GM13977 (cell line): ENCODE measurements around the gene TTC12.

ENCODE experiments used
- DNase-seq: peaks from one replicate; pipeline ENCODE4 v3.0.0; 2012; ENCODE audit warnings: low spot score
- in situ Hi-C: fragments of 300-500 bp; cut with MboI; formaldehyde crosslinking; loops from one replicate; pipeline ENCODE4 v1.12.0; 2022; ENCODE audit warnings: low sequenced_read_pairs, low pct_unique_long_range_greater_than_20kb, mixed read lengths, inconsistent platforms; ENCODE audit not compliant: unreplicated experiment
- TF ChIP-seq, protein P1 (sequence below): IDR thresholded peaks from 2 replicates; pipeline ENCODE4 v1.5.1; 2012; ENCODE audit warnings: mild to moderate bottlenecking, control low read depth; ENCODE audit not compliant: insufficient read depth; ENCODE audit errors: extremely low read depth, missing control alignments

TTC12 gene

GRCh38 chr11:113398669-113399430 is 84.5 kb downstream of the TTC12 start:
- TF ChIP-seq, protein P1, sequence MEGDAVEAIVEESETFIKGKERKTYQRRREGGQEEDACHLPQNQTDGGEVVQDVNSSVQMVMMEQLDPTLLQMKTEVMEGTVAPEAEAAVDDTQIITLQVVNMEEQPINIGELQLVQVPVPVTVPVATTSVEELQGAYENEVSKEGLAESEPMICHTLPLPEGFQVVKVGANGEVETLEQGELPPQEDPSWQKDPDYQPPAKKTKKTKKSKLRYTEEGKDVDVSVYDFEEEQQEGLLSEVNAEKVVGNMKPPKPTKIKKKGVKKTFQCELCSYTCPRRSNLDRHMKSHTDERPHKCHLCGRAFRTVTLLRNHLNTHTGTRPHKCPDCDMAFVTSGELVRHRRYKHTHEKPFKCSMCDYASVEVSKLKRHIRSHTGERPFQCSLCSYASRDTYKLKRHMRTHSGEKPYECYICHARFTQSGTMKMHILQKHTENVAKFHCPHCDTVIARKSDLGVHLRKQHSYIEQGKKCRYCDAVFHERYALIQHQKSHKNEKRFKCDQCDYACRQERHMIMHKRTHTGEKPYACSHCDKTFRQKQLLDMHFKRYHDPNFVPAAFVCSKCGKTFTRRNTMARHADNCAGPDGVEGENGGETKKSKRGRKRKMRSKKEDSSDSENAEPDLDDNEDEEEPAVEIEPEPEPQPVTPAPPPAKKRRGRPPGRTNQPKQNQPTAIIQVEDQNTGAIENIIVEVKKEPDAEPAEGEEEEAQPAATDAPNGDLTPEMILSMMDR, result no peak
- in situ Hi-C loops, result no loop called here
- DNase-seq, result no peak

DNA sequence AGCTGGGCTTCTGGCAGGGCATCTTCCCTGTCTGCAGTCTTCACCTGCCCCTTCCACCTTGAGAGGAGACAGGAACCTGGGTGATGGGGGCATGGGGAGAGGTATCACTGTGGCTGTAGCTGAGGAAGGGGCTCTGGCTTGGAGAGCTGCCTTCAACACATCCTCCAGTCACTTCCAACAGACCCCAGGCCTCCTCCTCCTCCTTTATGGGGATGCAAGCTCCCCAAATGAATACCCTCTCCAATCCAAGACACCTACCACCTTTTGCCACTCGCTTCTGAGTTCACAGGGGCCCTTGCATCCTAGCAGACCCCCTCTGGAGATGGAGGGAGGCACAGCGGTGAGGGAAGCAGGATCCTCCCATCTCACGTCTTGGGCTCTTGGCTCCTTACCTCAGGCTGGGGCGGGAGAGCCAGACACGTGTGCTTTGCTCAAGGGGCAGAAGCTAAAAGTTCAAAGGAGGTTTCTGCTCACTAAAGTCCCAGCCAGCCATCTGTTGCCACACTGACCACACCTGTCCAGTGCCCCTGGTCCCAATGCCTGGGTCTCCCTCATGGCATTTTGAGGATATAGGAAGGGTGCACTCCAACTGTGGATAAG is 86.3 kb downstream of the TTC12 start:
- DNase-seq, result no peak
- TF ChIP-seq, protein P1, result no peak
- in situ Hi-C loops, result no loop called here

DNA sequence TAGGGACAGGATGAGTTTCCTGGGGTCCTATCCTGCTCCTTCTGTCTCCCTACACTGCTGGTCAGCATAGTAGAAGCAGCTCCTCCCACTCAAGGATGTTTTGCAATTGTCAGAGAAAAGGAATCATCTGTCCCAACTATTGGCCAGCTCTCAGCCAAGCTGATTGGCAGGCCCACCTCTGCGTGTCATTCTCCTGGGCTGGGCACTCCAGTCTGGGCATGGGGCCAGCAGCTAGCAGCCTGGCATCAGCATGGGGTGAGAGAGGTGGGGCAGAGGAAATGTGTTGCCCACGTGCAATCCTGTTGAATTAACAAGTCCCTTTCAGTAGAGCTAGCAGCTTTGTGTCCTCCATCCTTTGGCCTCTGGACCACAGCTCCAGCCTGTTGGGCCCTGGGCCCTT is 87.3 kb downstream of the TTC12 start:
- in situ Hi-C loops, result no loop called here
- TF ChIP-seq, protein P1, result no peak
- no peak for DNase-seq

GRCh38 chr11:113404859-113405430 is 90.6 kb downstream of the TTC12 start:
- TF ChIP-seq, protein P1, result no peak
- in situ Hi-C loops, result no loop called here
- DNase-seq, result no peak

DNA sequence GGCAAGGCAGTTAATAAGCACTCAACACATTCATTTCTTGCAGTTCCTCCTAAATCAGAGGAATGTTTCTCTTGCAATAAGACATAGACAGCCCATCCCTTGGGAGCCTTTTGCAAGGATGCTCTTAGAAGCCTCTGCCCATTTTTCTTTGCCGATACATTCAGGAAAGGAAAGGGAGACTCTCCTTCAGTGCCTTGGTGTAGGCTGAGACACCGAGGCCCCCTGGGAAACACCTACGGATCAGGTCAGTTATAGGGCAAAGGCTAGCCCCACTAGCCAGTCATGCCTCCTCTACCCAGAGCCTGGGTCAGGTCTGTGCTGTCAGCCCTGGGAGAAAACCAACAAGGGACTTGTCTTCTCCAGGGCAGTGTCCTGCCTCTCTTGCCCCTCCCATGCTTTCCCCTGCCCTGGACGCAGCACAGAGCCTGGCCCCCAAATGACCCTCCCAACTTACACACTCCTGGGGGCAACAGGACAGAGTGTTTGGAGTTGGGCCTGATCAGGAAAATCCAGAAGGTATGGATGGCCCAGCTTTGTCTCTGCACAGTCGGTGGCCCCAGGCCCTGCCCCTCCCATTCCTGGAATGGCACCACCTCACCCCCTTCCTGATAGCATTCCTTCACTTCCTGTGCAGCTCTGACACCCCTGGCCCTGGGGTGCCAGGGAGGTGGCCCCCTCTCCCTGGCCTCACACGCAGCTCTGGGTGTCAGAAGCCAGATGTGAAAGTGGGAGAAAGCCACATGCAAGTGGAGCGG is 91.5 kb downstream of the TTC12 start:
- TF ChIP-seq, protein P1, result no peak
- DNase-seq, result no peak
- in situ Hi-C loops, result no loop called here

- in situ Hi-C loops, result no loop called here
- TF ChIP-seq, protein P1, result no peak
- DNase-seq, result no peak
These were observed 92.8 kb downstream of the TTC12 start for GRCh38 chr11:113407163-113407562.
